GM18519 (cell line): Measurements from ENCODE around the gene TATDN2.

Experiments
- ATAC-seq: cut with Tn5 transposase; IDR thresholded peaks from one replicate; pipeline ENCODE4 v1.9.1; 2021; ENCODE audit warnings: mild to moderate bottlenecking, moderate library complexity; ENCODE audit not compliant: unreplicated experiment, low FRiP score

TATDN2 gene

DNA sequence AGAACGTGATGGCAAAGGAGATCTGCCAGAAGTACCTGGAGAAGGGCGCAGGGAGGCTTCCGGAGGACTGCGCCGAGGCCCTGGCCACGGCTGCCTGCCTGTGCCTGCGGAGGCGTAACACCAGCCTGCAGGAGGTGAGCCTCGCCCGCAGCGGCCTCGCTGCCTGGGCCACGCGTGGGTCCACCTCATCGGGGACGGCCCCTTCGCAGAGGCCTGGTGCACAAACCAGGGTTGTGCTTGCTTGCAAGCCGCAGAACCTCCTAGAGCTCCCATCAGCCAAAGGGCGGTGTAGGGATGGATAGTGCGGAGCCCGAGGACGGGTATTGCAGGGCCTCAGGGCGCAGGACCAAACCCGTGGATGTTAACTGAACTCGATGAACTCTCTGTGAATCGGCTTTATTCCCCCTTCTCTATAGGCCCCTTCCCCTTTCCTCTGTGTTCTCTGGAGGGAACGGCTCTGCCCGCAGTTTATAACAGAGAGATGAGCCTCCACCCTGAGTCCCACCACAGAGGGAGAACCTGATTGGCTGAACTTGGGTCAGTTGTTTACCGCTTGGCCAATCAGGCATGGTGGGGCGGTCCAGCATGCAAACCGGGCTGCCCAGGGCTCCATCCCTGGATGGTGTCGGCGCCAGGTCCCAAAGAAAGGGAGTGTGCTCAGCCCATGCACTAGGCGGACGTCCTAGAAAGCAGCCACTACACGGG is 13.6 kb upstream of the TATDN2 start:
- no peak for ATAC-seq

DNA sequence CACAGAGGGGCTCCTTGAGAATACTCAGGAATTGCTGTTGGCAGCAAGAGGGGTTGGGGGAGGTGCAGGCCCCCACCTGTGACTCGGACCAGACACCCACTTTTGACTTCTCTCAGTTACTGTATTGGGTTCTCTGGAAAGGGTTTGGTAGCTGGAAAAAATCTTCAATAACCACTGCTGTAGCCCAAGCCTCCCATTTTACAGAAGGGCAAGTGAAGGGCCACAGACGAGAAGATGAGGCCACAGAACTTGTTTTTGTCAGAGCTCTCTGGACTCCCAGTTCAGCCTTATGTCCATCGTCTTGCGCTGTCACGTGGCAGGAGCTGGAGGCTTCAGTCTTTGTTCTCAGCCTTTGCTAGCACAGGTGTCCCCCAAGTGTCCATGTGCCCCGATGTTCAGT is 12.7 kb upstream of the TATDN2 start:
- ATAC-seq: no peak

DNA sequence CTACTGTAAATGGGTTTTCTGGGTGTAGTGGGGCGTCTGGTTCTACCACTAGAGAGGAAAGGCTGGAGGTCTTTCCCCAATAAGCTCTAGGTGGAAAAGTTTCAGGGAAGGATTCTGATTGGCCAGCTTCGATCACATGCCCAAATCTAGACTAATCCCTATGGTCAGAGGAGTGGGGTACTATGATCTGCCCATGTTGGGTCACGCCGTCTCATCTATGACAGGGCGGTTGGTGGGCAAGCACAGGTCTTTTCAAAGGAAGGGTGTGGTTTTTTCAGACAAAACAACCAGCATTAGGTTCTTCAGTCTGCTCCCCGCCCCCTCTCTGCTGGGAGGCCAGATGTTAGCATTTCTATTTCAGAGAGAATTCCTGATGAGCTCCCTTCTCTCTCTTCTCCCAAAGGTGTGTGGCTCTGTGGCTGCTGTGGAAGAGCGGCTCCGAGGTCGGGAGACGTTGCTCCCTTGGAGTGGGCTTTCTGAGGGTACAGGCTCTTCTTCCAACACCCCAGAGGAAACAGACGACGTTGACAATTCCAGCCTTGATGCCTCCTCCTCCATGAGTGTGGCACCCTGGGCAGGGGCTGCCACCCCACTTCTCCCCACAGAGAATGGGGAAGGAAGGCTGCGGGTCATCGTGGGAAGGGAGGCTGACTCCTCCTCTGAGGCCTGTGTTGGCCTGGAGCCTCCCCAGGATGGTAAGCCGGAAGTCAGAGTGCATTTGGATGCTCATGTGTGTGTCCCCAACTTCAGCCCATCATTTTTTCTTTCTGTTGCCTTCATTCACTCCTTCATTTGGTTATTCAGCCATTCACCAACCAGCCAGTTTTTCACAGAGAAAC is 9.7 kb upstream of the TATDN2 start:
- no peak for ATAC-seq

DNA sequence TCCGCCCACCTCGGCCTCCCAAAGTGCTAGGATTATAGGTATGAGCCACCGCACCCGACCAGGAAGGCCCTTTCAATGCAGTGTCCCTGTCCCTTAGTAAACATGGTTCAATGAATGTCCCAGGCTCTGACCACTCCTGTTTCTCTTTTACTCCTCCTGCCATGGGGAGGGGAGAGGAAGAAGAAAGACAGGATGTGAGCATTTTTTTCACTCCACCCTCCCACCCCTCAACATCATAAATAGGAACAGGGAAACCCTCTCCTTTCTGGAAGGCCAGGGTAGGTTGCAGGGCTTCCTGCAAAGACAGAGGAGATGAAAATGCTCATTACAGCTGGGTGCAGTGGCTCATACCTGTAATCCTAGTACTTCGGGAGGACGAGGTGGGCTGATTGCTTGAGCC is 7.5 kb upstream of the TATDN2 start:
- ATAC-seq: no peak

DNA sequence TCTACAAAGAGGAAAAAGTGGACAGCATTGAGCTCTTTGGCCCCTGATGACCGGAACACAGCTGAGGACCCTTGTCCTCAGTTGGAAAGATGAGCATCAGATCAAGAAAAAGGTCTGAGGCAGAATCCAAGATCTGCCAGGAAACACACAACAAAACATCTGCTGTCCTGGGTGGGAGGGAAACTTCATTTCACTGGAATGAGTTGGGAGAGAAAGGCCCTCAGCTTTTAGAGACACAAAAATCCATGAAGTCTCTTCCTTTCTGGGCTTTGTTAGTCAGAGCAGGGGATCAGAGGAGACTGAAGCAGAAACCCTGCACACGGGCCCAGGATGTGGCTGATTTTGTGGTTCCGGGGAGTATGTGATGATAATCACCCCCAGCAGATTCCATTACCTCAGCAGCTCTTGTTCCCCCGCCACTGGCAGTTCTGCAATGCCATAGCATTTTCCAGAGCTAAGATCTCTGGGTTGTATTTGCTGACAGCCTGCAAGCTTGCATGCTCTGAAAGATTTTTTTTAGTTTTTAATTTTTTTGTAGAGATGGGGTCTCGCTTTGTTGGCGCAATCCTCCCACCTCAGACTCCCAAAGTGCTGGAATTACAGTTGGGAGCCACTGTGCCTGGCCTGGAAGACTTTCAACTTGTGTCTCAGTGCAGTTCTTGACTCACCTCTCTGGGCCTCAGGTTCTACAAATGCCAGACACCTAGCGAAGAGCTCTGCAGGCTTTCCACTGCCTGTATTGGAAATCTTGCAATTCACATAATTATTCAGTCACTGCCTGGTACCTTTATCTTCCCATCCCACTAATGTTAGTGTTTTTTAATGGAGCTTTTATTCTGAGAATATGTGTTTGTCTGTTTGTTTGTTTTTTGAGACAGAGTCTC is 5.8 kb upstream of the TATDN2 start:
- ATAC-seq: no peak

DNA sequence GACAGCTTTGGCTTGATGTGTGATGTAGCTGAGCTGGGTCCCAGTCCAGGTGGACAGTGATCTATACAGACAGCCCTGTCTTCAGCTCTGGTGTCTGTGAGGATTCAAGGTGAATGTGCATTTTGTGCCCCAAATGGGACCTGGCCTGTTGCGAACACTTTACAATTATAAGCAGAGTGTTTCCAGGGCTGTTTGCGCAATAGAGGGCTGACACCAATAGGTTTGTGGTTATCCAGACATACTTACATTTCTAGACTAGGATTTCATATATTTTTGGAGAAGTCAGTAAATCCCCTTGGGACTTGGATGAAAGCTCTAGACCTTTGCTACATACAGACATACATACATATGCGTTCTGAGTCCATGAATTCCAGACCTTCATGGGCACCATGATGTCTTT is 4.2 kb upstream of the TATDN2 start:
- no peak for ATAC-seq

DNA sequence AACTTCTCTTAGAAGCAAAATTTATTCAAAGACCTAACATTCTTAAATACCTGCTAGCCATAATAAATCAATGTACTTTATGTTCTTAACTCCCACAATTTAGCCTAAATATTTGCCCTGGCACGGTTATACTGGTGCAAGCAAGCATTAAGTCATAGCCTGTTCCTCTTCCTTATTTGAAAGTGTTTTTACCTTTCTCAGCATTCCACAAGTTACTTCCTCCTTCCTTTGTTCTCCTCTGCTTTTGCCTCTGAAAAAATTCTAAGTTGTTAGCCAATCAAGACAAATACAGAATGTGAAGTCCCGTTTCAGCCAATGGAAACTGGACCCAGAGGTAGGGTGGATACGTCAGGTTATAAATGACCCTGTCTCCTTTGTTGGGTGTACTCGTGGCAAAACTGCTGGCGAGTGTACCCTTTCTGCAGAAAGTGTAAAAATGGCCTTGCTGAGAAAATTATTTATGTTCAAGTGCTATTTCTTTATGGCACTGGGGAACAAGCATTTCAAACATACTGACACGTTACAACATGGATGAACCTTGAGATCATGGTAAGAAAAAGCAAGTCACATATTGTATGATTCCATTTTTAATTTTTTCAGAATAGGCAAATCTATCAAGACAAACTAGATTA is 3.1 kb upstream of the TATDN2 start:
- no peak for ATAC-seq

DNA sequence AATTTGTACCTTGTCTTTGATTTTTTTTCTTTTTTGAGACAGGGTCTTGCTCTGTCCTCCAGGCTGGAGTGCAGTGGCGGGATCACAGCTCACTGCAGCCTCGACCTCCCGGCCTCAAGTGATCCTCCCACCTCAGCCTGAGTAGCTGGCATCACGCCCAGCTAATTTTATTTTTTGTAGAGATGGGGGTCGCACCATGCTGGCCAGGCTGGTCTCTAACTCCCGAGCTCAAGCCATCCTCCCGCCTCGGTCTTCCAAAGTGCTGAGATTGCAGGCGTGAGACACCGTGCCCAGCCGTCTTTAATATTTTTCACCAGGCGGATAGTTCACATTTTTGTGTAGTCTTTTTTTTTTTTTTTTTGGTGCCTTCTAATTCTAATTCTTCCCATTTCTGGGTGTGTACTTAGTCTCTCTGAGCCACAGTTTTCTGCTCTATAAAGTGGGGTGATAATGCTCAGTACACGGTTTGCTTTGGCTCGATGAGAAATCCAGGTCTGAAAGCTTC is 528 bp upstream of the TATDN2 start:
- ATAC-seq: no peak

DNA sequence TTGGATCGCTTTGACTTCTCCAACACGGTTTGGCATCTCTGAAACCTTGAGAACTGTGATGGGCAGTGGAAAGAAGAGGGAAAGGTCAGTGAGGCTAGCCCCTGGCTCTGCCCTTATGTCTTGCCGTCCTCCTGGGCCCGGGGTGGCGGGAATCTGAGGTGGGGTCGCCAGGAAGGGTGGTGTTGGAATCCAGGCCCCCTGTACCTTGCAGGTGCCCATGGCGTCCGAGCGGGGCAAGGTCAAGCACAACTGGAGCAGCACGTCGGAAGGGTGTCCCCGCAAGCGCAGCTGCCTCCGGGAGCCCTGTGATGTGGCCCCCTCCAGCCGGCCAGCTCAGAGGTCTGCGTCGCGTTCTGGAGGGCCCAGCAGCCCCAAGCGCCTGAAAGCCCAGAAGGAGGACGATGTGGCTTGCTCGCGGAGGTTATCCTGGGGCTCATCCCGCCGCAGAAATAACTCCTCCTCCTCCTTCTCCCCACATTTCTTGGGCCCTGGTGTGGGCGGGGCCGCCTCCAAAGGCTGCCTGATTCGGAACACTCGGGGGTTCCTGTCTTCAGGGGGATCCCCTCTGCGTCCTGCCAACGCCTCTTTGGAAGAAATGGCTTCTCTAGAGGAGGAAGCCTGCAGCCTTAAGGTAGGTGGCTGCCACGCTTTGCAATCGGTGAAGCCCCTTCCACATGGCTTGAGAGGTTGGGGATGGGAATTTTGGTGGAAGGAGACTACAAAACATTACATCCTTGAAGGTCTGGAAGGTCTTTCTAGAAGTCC is 907 bp downstream of the TATDN2 start:
- ATAC-seq: no peak

DNA sequence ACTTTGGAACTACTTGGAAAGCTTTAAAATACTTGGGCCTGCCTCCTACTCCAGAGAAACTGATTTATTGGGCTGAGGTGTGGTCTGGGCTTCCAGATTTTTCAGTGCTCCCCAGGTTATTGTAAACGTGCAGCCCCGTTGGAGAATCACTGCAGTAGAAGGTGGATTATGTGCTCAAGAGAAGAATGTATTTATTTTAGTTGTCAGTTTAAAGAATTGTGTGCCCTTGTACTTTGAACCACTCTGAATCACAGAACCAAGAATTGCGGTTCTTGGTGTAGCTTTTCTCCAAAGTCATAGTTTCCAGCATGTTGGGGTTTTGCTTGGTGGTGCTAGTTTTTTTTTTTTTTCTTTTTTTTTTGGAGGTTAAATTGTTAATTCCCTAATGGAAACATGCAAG is 1.6 kb downstream of the TATDN2 start:
- ATAC-seq: no peak

DNA sequence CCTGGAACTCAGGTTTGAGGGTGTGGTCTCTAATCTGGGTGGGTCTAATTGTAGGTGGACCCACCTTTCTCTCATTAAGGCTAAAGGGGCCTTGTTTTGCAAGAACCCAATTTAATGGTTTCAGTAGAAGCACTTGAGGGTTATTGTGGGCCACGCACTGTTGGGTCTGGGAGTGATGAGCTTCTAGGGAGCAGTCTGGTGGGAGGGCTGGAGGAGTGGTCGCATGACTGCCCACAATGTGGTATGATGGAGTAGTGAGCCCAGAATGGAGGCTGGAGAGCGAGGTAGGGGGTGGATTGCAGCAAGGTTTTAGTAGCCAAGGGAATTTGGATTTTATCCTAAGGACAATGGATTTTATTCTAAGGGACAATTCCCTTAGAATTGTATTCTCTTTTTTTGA is 2.7 kb downstream of the TATDN2 start:
- no peak for ATAC-seq

DNA sequence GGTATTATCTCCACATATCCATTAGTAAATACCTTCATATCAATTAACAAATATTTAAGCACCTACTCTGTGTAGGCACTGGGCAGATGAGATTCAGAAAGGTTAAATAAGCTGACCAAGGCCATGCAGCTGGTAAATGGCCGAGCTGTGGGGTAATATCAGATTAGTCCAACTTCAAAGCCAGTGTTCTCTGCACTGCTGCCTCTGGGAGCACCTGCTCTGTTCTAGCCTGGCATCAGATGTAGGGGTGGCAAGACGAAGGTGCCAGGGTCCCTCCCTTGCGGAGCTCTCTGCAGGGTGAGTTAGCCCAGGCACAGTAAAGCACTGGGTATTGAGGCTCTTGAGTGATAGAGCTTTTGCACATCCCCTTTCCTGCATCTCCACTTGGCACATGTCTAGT is 5.5 kb downstream of the TATDN2 start:
- ATAC-seq: no peak

DNA sequence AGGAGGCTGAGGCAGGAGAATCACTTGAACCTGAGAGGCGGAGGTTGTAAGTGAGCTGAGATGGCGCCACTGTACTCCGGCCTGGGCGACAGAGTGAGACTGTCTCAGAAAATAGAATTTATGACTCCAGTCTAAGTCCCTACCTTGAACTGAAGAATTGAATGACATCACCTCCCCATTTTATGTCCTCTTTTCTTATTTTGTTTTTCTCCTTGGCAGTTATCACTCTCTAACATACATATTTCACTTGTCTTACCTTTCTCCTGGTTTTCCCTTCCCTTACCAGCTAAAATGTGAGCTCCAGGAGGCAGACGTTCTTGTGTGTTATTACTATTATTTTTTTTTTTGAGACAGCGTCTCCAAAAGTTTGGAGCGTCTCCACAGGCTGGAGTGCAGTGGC is 7.6 kb downstream of the TATDN2 start:
- ATAC-seq: no peak

DNA sequence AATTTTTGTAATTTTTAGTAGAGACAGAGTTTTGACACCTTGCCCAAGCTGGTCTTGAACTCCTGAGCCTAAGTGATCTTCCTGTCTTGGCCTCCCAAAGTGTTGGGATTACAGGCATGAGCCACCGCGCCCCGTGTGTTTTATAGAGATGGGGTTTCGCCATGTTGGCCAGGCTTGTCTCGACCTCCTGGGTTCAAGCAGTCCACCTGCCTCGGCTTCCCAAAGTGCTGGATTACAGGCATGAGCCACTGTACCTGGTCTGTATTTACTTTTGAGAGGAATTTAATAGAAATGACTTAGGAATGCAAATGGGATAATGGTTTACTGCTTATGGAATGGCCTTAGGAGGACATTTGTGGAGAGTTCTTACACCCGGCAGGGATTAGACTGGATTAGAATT is 10.8 kb downstream of the TATDN2 start:
- ATAC-seq: no peak

DNA sequence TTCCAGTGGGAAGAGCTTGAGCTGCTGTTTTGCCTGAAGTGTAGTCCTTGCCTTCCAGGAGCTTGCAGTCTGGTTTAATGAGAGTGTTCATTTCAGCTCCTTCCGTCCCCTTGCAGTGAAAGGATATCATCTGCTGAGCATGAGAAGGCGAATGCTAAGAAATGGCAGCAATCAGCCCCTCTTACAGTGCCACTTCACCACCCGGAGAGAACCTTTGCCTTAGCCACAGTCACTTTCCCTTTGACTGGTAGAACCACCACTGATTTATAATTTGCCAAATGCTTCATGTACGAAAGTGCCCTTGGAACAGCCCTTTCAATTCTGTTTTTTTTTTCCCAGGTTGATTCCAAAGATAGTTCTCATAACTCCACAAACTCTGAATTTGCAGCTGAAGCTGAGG is 11.5 kb downstream of the TATDN2 start:
- ATAC-seq: no peak

DNA sequence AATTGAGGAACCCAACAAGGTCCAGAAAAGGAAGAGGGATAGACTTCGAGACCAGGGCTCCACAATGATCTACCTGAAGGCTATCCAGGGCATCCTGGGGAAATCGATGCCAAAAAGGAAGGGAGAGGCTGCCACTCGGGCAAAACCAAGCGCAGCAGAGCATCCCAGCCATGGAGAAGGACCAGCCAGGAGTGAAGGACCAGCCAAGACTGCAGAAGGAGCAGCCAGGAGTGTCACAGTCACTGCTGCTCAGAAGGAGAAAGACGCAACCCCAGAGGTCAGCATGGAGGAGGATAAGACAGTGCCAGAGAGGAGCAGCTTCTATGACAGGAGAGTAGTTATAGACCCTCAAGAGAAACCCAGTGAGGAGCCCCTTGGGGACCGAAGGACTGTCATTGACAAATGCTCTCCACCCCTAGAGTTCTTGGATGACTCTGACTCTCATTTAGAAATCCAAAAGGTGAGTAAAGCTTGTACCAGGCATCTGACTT is 12.0 kb downstream of the TATDN2 start:
- no peak for ATAC-seq

DNA sequence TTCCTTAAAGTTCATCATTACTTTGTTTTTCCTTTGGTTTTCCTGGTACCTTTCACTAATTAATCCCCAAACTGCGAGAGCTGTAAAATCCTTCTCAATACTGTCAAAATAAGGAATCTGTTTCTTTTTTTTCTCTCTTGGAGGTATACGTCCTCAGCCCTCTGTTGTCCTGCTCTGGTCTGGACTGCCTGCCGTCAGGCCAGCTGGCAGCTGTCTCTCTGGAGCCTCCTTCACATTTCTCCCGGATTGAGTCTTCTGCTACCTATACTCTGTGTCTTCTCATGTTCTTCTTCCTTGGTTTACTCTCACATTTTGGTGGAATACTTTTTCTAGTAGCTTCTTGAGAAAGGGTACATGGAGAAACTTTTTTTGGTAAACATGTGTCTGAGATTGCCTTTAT is 13.8 kb downstream of the TATDN2 start:
- ATAC-seq: no peak

DNA sequence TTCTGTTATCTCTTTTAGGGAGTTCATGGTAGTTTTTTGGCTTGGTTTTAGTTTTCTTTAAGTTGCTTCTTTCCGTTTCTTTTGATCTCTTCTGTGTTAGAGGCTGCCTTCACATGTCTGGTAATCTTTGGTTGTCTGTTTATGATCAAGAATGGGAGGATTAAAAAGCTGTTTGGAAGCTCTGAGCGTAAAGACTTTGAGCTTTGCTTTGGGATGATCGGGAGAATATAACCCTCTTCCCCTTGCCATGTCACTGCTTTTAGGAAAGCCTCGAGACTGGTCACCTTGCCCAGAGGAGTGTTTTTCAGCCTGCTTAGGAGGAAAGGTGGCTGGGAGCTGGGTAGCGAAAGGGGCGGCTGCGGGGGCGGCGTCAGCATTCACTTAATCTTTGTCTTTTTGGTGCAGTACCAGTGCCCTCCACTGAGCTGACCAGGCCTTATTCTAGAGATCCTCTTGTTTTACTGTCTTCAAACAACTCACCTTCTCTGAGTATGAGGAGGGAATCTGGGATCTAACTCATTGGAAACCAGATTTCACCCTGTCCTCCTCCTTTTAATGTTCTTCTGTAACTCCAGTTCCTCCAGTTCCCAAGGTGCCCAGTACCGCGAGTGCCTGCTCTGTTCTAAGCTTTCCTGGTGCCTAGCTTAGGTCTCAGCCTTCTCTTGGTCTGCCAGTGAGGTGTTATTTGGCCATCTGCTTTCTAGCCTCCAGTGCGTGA is 15.5 kb downstream of the TATDN2 start:
- no peak for ATAC-seq

DNA sequence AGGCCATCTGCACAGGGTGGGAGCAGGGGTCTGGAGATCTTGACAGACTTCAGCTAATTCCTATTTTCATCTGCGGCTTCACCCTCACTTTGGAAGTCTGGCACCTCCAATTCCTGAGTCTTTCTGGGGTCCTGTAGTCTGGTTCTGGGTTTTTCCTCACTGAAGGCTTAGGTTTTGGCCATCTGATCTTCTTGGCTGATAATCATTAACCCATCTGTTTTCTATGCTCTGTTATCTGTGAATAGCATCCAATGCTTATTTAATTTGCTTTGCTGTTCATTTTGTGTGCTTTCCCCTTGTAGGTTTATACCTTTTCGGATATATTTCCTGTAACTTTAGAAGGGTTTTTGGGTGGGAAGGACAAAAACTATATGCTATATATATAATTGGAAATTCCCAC is 17.6 kb downstream of the TATDN2 start:
- no peak for ATAC-seq
